Cortex of kidney (tissue), 1 donor: Measurements from ENCODE around the gene ASB12.
"Not testable (repeated sequence)": the region's sequence is repeated elsewhere in the genome, so short reads cannot be mapped to it uniquely, and the experiment has no call there.

ENCODE experiments used
- DNase-seq: peaks from one replicate; lab custom pipeline; 2025; lab: John Stamatoyannopoulos, UW

Gene ASB12, protein sequence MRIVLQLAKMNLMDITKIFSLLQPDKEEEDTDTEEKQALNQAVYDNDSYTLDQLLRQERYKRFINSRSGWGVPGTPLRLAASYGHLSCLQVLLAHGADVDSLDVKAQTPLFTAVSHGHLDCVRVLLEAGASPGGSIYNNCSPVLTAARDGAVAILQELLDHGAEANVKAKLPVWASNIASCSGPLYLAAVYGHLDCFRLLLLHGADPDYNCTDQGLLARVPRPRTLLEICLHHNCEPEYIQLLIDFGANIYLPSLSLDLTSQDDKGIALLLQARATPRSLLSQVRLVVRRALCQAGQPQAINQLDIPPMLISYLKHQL

DNA sequence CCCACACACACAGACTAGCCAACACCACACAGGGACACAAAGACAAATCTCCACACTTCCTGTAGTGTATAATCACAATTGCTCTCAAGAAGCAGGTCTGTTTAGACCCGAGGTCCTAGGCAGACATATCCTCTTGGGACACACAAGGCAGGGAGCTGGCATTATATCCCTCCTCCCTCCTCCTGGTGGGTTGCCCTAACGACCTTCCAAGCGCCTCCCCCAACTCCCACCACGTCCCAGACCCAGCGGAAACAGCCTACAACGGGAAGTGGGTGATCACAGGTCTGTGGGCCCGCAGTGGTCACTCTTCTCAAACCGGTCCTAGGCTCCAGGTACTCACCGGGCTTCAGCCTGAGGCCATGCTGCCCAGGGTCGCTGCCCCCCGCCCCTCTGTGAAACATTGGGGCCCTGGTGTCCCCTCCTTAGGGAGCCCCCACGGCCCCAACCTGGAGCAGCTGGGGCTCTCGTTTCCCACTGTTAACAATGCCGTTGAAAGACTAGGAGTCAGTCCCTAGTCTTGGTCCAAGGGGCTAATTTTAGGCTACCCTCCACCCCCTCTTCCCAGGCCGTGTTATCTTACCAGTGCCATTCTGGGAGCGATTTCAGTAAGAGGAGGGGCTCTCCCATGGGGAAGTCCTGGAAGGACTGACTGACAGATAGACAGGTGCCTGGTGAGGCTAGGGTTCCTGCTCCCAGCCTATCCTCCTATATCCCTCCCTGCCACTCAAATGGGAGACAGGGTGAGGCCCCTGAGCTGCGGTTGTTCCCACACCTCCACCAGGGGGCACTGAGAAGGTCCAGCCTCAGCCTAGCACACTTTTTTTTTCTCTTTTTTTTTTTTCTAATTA lies at the start of gene ASB12:
Gene ASB12 (minus strand): TSS at position 485 of the 848 bp plus-strand sequence. CDS start 4,957 bp downstream, outside the sequence.
- DNase-seq = no peak

DNA sequence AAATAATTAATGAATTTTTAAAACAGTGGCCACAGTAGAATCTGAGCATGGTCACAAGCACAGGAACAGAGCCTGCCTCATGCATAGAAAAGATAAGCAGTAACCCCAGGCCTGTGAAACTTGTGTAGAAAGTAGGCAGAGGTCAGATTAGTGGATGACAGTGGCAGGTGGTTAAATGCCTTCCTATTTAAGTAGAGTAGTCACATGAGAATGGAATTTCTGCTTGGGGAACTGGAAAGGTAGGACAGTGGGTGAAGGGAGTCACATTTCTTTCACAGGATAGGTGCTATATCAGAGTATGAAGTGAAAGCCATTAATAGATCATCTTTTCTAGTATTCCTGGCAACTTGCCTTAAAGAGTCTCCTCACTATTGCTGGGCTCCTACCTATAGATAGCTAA lies 34.9 kb upstream of the ASB12 start:
- DNase-seq = no peak

DNA sequence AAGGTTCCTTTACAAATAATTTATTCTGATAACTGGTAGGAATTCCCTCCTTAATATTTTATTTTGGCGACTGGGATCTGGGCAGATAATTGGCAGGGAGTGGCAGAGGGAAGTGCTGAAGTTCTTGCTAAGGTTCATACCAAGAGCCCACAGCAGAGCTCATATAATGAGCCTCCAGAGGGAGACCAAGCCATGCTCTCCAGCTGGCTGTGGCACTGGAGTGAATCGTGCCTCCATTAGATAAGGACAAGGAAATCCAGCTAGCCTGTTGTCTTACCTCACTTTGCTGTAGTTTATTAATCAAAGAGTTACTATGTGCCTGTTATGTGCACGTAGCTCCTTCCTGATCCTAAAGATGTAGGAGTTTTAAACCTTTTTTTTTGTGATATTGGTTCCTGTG lies 1.3 kb downstream of the ASB12 start:
- DNase-seq = no peak

DNA sequence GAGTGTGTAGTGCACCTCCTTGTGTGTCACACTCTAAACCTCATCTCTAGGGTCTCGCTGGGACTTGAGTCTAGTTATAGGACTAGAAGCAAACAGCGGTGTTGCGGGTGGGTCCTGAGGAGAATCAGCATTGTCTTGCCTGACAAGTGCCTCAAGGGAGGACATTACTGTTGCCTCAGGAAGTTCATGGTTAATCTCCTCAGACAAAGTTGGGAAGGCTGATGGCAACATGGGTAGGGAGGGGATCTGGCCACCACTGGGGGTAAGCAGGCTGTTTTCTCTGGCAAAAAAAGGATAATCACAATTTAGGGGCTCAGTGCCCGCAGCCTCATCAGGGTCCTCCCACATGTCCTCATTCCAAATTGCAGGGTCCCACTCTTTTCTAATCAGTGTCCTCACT lies 12.4 kb downstream of the ASB12 start:
- DNase-seq = no peak

DNA sequence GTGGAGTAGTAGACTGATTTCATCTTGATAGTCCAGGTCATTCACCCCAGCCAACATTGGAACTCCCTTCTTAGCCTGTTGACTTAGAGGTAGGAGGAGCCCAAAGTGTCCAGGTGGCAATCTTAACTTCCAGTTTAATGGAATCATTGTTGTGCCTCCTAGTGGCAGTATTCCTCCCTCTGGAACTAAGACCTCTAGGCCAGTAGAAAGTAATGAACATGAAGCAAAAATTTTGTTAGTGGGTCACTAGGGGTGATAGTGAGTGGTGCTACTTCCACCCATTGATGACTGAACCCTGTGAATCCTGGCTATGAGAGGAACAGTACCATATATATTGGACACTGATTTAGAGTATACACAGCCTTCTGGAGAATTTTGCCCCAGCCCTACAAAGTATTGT lies 16.4 kb downstream of the ASB12 start:
- DNase-seq = not testable (repeated sequence)

DNA sequence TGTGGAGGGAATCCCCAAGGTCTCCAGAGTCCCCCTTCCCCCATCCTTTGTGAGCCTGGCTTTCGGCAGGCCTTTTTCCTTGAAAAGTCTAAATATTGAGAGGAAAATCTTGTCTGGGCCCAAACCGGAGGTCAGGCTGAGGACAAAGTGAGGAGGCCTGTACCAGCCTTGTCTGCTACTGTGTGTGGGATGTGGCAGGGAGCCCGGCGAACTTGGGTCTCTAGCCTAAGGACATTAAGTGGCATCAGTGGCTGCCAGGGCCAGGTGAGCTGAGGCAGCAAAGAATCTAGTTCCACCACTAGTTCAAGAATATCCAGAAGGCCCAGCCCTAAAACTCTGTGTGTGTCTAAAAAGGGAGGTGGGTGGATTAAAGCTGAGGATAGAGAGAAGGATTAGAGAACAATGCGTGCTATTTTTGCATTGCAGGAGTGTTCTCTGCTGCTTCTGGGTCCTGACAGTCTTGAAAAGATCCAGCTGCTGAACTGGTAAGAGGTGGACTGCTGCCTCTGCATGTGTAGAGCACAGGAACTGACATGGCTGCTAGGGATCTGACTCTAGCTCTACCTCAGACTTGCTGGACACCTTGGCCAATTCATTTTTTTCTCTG lies 23.7 kb downstream of the ASB12 start:
- DNase-seq = no peak

DNA sequence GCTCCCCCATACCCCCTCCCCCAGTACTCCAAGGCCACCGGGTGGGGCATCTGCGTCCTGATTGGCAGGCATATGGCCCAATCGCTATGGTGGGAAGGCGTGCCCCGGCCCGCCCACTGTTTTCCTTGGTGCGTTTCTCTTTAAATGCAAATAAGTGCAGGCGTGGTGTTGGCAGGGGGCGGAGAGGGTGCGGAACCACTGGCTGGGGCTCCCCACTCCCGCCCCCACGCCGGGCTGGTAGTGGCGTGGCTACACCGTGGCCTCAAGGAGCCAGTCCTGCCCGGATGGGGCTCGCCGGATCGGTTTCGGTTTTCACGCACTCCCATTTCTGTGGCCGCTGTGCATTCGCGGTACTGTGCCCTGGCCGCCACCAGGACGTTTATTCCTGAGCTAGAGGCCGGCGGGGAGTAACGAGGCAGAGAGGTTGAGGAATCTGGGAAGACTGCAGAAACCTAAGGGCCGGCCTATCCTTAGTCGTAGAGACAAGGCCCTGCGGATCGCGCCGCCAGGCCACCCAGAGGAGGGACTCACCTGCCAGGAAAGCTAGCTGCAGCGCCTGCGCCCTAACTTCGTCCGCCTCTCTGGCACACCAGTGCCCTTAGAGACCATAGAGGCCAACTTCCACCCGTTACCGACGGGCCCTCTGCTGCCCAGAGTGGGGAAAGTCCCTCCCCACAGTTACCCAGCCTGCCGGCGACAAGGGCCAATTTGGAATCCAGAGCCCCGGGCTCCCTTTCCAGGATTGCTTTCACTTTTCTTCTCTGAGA lies 24.5 kb downstream of the ASB12 start:
- peak; percentile 6 for DNase-seq

DNA sequence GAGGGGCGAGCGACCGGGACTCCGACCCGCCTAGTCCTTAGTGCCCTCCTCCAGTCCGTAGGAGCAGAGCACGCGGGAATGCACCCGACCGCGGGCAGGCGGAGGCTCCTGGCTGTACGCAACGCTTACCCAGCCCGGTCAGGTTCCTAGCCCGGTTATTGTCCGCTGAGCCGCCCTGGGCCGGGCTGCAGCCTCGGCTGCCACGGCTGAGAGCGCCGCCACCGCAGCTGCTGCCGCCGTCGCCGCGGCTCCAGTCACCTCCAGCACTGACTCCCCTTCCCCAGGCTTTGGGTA lies 25.0 kb downstream of the ASB12 start, which contains the start of gene AMER1:
Gene AMER1 (minus strand): TSS at position 268 of the 294 bp plus-strand sequence. CDS start 12,422 bp downstream, outside the sequence.
- DNase-seq = no peak

DNA sequence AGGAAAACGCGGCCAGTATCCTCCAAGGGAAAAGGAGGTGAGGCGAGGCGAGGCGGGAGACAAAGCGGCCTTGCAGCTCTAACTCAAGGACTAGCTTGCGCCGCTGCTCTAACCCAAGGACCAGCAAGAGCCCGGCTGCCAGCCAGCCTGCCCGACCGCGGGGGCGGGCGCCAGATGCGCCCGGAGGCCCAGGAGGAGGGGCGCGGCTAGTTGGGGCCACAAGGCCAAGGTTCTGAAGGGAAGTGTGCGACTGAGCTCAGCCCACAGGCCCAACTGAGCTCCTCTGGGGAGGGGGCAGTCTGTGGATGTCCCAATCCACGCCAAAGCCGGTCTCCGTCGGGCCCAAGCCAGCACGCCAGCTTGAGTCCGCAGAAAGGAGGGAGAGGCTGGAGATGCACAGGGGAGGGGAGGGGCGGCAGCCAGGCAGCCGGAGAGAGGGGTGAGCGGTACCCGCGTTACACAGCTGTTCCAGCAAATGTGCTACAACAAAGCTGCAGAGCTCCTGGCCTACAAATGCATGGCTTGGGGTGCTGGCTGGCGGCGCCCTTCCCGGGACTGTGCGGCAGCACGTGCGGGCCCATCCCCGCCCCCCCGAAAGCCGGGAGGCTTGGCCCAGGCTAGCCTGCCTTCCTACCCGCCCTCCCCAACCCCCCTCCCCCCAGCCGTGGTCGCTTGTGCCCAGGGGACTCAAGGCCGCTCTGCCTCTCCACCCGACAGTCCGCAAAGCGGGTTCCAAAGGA lies 25.5 kb downstream of the ASB12 start:
- peak; percentile 3 for DNase-seq

DNA sequence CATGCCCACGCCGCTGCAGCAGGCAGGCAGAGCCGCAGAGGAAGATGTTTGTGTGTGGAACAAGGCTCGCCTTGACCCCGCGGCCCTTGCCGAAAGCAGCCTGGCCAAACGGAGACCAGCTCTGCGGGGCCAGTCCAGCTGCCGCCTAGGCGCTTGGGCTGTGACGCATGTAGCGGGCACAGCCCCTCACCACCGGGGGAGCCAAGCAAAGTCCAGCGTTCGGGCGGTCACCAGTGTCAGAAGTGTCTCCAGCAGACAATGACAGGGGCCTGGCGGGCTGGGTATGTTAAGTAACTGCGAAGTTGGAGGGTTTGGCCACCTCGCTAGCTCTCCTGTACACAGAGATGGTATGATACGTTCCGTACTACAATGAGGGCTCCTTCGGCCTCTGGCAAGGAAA lies 26.2 kb downstream of the ASB12 start:
- no peak for DNase-seq

DNA sequence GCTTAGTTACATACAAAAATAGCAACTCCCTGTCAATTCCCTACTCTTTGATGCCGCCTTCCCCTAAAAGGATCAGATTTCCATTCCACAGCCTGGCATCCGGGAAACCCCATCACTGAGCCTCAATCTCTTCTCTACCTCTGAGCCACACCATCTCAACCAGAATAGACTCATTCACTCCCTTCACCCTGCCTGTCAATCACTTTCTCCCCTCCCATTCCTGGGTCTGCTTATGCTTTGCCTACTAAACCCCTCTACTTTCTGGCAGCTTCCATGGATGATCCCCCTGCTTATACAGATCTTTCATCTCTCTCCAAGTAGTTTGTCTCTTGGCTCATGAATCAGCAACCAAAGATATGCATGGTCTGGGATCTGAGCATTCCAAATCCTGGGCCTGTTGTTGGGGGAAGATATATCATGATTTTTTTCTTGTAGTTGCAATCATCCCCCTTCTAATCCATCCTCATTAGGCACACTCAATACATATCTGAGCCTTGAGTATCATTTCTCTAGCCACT lies 27.5 kb downstream of the ASB12 start:
- no peak for DNase-seq

DNA sequence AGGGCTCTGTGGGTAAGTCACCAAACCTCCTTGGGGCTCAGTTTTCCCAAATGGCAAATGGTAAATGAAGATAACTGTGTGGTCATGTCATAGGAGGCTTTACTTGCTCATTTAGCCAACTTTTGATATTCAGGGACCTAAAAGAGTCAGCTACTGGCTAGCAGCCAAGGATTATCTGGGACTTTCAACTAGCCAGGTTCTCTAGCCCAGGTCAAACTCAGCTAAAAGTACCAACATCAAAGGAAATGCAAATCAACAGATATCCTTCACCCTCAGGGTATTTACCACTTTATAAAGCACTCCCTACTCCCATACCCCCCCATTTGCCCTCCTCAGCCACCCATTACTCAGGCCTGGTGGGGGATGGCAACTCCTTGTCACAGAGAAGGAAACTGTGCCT lies 32.4 kb downstream of the ASB12 start:
- no peak for DNase-seq

DNA sequence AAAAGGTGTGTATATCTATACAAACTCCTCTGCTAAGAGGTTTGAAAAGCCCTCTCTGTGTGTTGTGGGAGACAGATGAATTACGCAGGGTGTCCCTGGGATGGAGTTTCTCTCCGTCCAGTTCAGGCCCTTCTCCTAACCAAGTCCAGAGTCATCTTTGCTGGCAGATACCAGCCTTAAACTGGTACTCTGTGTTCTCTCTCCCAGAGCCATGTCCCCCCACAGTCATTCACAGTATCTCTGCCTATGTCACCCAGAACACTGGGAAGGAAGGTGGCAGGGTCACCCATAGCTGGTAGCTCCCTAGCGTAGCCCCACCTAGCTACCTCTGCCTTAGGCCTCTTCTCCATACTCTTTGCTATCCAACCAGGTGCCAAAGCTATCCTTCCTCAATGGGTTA lies 33.8 kb downstream of the ASB12 start:
- DNase-seq = no peak

DNA sequence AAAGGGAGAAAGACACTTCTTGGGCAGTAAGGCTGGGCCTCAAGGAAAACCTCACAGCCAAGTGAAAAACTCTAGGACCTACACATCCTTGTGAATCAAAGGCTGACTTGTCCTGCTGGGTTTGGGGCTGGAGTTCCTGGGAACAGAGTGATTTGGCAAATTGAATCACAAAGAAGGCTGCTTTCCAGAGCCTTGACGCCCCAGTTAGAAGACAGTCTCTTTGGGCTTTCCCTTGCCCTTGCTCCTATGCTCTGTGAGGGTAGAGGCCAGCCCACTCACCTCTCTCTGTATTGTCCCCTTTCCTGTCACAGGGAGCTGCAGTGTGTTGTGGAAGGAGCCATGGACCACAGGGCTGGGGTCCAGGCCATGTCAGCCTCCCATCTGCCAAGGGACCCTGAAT lies 34.5 kb downstream of the ASB12 start:
- DNase-seq = no peak

DNA sequence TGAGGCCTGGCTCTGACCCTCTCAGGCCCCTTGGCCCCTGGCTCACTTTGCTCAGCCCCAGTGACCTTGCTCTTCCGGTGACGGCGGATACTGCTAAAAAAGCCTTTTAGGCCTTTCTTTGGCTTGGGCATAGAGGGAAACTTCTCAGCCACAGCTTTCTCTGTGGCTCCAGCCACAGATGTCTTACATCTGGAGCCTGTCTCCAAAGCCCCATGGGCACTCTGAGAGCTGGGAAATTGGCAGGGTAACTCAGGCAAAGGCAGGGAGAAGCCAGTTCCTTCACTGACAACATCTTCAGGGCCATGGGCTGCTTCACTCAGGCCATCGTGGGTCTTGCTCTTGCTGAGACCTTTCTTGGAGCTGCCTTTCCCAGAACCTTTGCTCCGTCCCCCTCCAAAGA lies 37.7 kb downstream of the ASB12 start:
- no peak for DNase-seq

DNA sequence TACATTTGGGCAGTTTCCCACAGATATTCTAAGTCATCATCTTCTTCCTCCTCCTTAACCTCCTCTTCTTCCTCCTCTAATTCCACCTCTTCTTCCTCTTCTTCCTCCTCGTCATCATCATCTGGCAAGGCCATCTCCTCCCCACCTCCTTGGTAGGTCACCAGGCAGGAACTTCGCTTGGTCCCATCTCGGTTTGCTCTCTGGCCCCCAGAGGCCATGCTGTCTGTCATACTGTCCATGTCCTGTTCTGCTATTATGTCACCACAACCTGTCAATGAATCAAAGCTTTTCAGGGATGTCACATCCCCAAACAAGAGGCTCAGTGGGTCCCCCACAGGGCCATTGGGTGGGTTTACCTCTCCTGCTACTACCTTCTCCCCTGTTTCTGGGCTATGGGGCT lies 38.4 kb downstream of the ASB12 start:
- DNase-seq = no peak

DNA sequence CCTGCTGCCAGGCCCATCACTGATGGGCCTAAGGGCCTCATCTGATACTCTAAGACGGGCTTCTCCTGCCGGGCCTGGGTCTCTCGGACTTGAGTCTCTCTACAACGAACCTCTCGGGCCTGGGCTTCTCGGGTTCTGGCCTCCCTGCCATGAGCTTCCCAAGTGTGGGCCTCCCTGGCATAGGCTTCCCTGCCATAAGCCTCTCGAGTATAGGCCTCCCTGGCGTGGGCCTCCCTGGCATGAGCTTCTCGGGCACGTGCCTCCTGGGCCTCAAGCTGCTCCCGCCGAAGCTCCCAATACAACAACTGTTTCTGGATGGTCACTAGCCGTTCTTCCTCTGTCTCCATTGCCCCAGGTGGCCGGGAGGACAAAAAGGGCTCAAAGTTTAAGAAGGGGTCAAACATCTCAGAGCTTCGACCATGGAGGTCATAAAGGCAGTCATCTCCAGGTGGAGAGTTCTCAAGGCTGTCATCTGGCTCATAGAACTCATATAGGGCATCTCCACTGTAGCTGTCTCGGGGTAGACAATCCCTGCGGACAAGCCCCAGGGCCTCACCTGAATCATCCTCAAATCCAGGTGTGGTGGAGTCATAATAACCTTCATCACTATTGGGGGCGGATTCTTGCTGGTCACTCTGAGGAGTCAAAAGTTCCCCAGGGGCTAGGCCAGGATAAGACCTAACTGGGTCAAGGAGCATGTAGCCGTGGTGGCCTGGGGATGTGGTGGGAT lies 39.0 kb downstream of the ASB12 start:
- DNase-seq = no peak

DNA sequence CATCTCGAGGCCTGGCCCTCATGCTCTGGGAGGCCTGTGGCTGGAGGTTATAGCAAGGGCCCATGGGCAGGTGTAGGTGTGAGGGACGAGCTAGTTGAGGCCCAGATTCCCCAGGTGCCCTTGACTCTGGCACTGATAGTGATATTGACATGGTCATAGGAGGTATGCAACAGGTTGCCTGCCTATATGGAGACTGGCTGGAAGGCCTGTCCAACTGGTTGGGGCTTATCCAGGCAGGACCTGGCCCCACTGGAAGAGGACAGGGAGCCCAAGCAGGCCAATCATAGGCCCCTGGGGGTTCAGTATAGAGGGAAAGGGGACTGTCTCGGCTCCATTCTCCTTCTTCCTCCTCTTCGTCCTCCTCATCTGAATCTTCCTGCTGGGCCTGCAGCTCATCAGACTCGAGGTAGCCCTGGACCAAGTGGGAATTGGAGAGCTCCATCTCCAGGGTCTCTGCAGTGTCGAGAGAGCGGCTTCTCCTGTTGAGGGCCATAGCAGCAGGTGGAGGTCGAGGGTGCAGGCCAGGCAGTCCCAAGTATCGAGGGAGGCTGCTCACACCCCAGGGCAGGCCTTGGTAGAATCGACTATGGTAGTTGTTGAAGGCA lies 40.2 kb downstream of the ASB12 start:
- no peak for DNase-seq

DNA sequence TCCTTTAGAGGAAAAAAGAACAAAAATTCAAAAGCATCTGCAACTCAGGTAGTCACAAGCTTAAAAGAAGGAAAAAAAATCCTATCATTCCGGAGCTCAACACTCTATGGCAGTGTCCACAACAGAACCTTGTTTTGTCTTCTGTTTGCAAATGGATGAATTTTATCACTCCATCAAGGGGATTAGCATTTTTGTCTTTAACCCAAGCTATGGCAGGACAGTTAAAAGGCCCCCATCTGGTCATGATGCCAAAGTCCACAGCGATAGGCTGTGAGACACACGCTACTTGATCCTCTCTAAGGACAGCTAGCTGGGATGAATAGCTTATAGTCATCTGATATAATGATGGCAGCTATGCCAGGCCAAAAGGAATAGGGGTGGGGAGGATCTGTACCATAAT lies 41.5 kb downstream of the ASB12 start:
- DNase-seq = no peak

DNA sequence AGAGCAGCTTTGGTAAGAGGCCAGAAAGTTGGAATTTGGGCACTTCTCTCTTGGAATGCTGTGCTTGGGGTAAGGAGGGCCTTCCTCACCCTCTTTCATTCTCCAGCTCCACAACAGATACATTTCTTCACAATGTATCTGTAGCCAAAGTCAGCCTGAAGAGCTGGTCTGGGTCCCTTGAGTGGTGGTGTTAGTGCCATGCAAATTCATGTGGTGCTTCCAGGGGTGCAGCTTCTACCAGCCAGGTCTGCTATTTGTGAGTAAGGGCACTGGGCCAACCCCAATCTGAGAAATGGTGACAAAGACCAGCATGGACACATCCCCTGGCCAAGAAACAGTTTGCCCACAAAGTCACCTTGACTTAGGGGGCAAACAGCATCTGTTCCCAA lies 42.7 kb downstream of the ASB12 start:
- DNase-seq = no peak
